Activated T-cell treated with anti-CD3 and anti-CD28 coated beads, Interleukin-2, amount 50 U/mL, for 24 hours (primary cell): Measurements from ENCODE around the gene ECSIT.
"Not testable (repeated sequence)": the region's sequence is repeated elsewhere in the genome, so short reads cannot be mapped to it uniquely, and the experiment has no call there.

Source experiments
- DNase-seq: peaks from one replicate; pipeline ENCODE4 v3.0.0-alpha.2; 2020
- H3K27ac Mint-ChIP-seq: 2 replicates; pipeline ENCODE4 v1.8.0; 2020; ENCODE audit warnings: mild to moderate bottlenecking, mixed read lengths
- H3K27me3 Mint-ChIP-seq: 2 replicates; pipeline ENCODE4 v1.8.0; 2020; ENCODE audit warnings: mixed read lengths
- H3K36me3 Mint-ChIP-seq: 2 replicates; pipeline ENCODE4 v1.8.0; 2020; ENCODE audit warnings: low read depth, mixed read lengths
- H3K4me1 Mint-ChIP-seq: 2 replicates; pipeline ENCODE4 v1.8.0; 2020; ENCODE audit warnings: low read depth, mixed read lengths
- H3K4me3 Mint-ChIP-seq: 2 replicates; pipeline ENCODE4 v1.8.0; 2020; ENCODE audit warnings: mild to moderate bottlenecking, moderate library complexity, mixed read lengths
- H3K9me3 Mint-ChIP-seq: 2 replicates; pipeline ENCODE4 v1.8.0; 2020; ENCODE audit warnings: mixed read lengths

The ECSIT gene

GRCh38 chr19:11479898-11480714, 48.8 kb downstream of the ECSIT start:
- DNase-seq = no peak
- H3K27me3 Mint-ChIP-seq = peaks cover 45% of the 10 kb centered on the region
- no peak overlapping the region for H3K4me3 Mint-ChIP-seq
- peaks cover 22% of the 10 kb centered on the region for H3K4me1 Mint-ChIP-seq
- H3K27ac Mint-ChIP-seq = no peak overlapping the region
- peaks cover 8% of the 10 kb centered on the region for H3K36me3 Mint-ChIP-seq
- no peaks in the 10 kb centered on the region for H3K9me3 Mint-ChIP-seq

DNA sequence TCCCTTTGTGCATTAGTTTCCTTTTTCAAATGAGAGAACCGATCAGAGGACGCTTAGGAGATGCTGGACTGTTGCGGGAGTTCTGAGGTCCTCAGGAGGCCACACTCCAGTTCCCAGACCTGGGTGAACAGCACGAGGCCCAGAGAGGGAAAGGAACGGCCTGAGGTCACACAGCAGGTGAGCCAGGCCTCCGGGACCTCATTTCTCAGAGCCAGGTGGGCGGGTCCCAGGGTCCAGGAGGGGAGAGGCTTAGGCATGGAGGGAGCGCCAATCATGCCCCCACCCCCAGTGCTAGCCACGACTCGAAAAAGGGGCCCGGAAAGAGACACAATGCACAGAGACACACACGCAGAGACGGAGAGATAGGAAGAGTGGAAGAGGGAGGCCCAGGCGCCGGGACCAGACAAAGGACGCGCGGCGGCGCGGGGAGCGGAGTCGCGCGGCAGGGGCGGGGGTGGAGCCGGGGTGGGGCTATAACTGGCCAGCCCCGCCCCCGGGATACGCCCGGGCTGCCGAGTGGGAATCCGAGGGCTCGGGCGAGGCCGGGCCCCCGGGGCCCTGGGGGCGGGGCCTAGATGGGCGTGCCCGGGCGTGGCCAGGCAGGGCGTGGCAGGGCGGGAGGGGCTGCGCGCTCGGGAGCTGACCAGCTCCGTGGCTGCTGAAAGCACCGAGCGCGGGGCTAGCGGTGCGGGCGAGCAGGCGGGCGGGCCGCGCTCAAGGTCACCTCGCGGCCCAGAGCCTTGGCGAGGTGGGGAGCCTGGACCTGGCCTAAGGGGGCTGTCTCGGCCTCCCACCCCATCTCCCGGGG, 49.6 kb downstream of the ECSIT start:
- H3K4me1 Mint-ChIP-seq = peaks cover 22% of the 10 kb centered on the region
- H3K36me3 Mint-ChIP-seq = peaks cover 6% of the 10 kb centered on the region
- peaks cover 45% of the 10 kb centered on the region for H3K27me3 Mint-ChIP-seq
- H3K9me3 Mint-ChIP-seq = no peaks in the 10 kb centered on the region
- H3K4me3 Mint-ChIP-seq = no peak overlapping the region
- peak; percentile 54 for DNase-seq
- no peak overlapping the region for H3K27ac Mint-ChIP-seq

DNA sequence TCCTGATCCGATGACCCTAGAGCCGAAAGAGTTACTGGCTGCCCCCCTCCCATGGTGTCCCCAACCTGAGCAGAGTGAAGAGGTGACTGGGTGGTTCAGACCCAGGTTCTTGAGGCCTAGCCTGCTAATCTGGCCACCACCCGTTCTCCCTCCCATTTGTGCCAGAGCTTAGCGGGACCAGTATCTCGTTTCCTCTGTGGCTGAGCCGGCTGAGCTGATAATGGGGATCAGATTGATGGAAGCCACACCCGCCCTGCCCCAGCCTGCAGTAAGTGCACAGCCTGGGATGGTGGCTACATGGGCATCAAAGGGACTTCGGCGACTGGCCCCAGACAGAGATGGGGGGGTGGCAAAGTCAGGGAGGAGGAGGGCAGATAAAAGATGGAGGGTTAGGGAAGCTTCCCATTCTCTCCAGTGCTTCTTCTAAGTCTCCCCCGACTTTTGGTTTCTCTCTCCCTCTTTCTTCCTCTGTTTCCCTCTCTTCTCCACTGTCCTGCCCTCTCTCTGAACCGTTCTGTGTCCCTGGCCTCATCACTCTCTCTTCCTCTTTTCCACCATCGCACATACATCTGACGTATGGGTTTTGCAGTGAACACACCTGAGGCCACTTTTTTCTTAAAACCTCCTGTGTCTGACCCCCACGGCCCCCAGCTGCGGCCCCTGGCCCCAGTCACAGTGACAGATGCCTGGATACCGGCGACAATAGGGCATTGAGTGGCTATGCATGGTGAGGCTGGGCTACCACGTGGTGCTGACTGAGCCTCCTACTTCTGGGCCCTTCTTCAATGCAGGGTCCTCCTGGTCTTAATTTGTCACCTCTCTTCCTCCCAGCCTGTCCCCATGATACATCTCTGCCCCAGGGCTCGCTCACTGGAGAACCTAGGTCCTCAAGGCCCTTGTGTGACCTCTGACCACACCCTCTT, 50.5 kb downstream of the ECSIT start:
- peaks cover 2% of the 10 kb centered on the region for H3K36me3 Mint-ChIP-seq
- DNase-seq = no peak

DNA sequence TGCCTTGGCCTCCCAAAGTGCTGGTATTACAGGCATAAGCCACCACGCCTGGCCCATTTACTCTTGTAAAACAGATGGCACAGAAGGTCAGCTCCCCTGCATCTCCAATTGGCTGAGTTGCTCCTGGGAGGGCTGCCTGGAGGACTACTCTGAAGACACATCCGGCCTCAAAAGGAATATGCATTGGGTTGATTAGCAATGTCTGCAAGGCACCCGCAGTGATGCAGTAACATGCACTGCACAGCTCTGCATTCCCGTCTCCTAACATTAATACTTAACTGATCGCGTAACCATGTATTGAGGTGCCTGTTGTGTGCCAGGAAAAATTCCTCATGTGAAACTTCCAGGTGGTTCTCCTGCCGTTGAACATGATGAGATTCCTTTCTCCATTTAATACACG, 53.1 kb downstream of the ECSIT start:
- Mint-ChIP-seq H3K27ac (no peak overlapping the region), H3K9me3 (no peaks in the 10 kb centered on the region), H3K27me3 (peaks cover 22% of the 10 kb centered on the region), H3K4me3 (no peak overlapping the region), H3K4me1 (peaks cover 4% of the 10 kb centered on the region), H3K36me3 (no peaks in the 10 kb centered on the region)
- no peak for DNase-seq

More for the DNA sequence above, 50.5 kb downstream of the ECSIT start:
- H3K9me3 Mint-ChIP-seq = no peaks in the 10 kb centered on the region
- peaks cover 42% of the 10 kb centered on the region for H3K27me3 Mint-ChIP-seq
- H3K4me3 Mint-ChIP-seq = no peak overlapping the region
- peaks cover 22% of the 10 kb centered on the region for H3K4me1 Mint-ChIP-seq
- no peak overlapping the region for H3K27ac Mint-ChIP-seq

DNA sequence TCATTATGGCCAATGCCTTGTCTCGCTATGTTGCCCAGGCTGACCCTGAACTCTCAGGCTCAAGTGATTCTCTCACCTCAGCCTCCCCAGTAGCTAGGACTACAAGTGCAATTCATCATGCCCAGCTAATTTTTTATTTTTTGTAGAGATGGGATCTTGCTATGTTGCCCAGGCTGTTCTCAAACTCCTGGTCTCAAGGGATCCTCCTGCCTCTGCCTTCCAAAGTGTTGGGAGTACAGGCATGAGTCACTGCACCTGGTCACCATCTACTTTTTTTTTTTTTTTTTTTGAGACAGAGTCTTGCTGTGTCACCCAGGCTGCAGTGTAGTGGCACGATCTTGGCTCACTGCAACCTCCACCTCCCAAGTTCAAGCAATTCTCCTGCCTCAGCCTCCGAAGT, 53.6 kb downstream of the ECSIT start:
- not testable (repeated sequence) for H3K36me3 Mint-ChIP-seq, H3K27ac Mint-ChIP-seq, H3K4me1 Mint-ChIP-seq, H3K9me3 Mint-ChIP-seq, DNase-seq, H3K4me3 Mint-ChIP-seq
- H3K27me3 Mint-ChIP-seq = peaks cover 22% of the 10 kb centered on the region

- Mint-ChIP-seq H3K27me3 (peaks cover 16% of the 10 kb centered on the region), H3K4me1 (no peaks in the 10 kb centered on the region), H3K27ac (no peak overlapping the region), H3K4me3 (no peak overlapping the region), H3K36me3 (no peaks in the 10 kb centered on the region), H3K9me3 (no peaks in the 10 kb centered on the region)
- no peak for DNase-seq
Measured at GRCh38 chr19:11473725-11474124, 55.2 kb downstream of the ECSIT start.

DNA sequence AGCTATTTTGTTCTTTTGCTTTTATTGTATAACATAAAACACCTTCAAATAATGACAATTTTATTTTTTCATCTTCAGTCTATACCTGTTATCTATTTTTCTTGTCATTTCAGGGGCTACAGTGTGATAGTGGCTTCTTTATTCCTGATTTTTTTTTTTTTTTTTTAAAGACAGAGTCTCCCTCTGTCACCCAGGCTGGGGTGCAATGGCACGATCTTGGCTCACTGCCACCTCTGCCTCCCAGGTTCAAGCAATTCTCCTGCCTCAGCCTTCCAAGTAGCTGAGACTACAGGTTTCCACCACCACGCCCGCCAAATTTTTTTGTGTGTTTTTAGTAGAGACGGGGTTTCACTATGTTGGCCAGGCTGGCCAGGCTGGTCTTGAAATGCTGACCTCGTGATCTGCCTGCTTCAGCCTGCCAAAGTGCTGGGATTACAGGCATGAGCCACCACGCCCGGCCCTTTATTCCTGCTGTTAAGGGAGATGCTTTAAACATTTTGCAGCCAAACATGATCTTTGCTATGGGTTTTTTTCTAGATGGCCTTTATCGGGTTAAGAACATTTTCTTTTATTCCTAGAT, 60.6 kb downstream of the ECSIT start:
- not testable (repeated sequence) for H3K4me1 Mint-ChIP-seq, H3K27me3 Mint-ChIP-seq, H3K36me3 Mint-ChIP-seq, H3K27ac Mint-ChIP-seq, DNase-seq, H3K9me3 Mint-ChIP-seq, H3K4me3 Mint-ChIP-seq

DNA sequence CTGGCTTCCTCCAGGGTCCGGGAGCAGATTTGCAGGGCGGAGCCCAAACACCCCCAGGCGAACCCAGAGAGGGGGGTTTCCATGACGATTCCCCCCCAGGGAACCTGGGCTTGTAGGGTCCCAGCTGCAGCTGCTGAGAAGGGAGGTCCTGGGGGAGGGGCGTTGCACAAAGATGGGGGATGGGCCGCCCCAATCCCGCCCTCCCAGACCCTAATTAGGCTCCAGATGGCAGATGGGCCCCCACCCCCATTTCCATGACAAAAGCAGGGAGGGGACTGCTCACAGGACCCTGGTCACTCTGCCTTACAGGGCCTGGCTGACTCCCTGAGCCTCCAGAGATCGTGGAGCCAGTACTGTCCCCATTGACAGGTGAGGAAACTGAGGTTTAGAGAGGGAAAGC, 63.3 kb downstream of the ECSIT start:
- no peak for DNase-seq
- Mint-ChIP-seq H3K4me3 (no peak overlapping the region), H3K4me1 (no peaks in the 10 kb centered on the region), H3K27me3 (peaks cover 4% of the 10 kb centered on the region), H3K36me3 (no peaks in the 10 kb centered on the region), H3K27ac (no peak overlapping the region), H3K9me3 (no peaks in the 10 kb centered on the region)

DNA sequence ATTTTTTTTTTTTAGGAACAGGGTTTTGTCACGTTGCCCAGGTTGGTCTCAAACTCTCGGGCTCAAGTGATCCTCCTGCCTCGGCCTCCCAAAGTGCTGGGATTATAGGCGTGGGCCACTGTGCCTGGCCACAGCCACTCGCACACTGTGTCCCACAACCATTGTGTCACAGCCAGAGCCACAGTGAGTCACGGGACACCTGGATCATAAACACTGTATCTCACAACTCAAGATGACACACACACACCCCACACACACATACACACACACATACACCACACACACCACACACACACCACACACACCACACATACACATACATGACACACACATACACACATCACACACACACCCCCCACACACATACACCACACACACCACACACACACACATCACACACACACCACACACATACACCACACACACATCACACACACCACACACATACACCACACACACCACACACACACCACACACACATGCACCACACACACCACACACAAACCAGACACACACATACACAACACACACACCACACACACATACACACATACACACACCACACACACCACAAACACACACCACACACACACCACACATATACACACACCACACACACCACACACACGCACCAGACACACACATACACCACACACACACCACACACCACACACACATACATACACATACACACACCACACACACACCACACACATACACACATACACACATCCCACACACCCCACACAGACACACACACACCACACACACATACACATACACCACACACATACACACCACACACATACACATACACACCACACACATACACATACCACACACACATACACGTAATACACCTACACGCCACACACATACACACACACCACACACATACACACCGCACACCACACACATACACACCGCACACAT, 64.3 kb downstream of the ECSIT start:
- Mint-ChIP-seq H3K9me3 (no peaks in the 10 kb centered on the region), H3K27me3 (peaks cover 13% of the 10 kb centered on the region), H3K4me1 (no peaks in the 10 kb centered on the region), H3K27ac (no peak overlapping the region), H3K4me3 (no peak overlapping the region), H3K36me3 (no peaks in the 10 kb centered on the region)
- DNase-seq = no peak

DNA sequence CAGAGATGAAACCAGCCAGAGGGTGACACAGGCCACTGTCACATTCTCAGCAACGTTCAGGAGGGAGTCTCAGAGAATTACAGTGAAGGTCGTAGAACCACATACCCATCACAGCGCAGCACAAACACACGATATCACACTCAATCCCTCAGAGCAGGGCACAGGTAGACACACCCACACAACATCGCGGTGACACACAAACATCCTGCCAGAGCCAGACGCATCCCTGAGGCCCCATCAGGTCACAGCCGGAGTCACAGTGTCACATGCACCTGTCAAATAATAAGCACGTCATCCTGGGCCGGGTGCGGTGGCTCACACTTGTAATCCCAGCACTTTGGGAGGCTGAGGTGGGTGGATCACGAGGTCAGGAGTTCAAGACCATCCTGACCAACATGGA, 65.5 kb downstream of the ECSIT start:
- no peak overlapping the region for H3K27ac Mint-ChIP-seq
- no peaks in the 10 kb centered on the region for H3K4me1 Mint-ChIP-seq
- H3K27me3 Mint-ChIP-seq = peaks cover 18% of the 10 kb centered on the region
- H3K9me3 Mint-ChIP-seq = no peaks in the 10 kb centered on the region
- no peak overlapping the region for H3K4me3 Mint-ChIP-seq
- no peaks in the 10 kb centered on the region for H3K36me3 Mint-ChIP-seq
- no peak for DNase-seq

DNA sequence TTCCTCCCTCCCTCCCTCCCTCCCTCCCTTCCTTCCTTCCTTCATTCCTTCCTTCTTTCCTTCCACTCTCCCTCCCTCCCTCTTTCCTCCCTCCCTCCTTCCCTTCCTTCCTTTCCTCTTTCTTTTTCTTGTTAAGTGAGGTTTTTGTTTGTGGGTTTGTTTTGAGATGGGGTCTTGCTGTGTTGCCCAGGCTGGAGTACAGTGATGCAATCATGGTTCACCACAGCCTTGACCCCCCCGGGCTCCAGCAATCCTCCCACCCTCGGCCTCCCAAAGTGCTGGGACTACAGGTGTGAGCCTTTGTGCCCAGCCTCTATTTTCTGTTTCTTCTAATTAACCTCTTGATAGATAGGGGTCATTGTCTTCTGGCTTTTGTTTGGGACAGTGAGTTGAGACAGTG, 67.5 kb downstream of the ECSIT start:
- Mint-ChIP-seq H3K27me3 (peaks cover 22% of the 10 kb centered on the region), H3K27ac (no peak overlapping the region), H3K4me3 (no peak overlapping the region), H3K4me1 (no peaks in the 10 kb centered on the region), H3K36me3 (no peaks in the 10 kb centered on the region), H3K9me3 (no peaks in the 10 kb centered on the region)
- no peak for DNase-seq

GRCh38 chr19:11460207-11460606, 68.7 kb downstream of the ECSIT start:
- Mint-ChIP-seq H3K27ac (no peak overlapping the region), H3K4me3 (no peak overlapping the region)
- DNase-seq = no peak

GRCh38 chr19:11458912-11459311, 70.0 kb downstream of the ECSIT start:
- not testable (repeated sequence) for H3K27ac Mint-ChIP-seq, H3K4me3 Mint-ChIP-seq, H3K36me3 Mint-ChIP-seq, H3K4me1 Mint-ChIP-seq, H3K9me3 Mint-ChIP-seq, DNase-seq
- peaks cover 18% of the 10 kb centered on the region for H3K27me3 Mint-ChIP-seq

More at GRCh38 chr19:11460207-11460606, 68.7 kb downstream of the ECSIT start:
- Mint-ChIP-seq H3K36me3 (no peaks in the 10 kb centered on the region), H3K9me3 (no peaks in the 10 kb centered on the region), H3K27me3 (peaks cover 18% of the 10 kb centered on the region), H3K4me1 (no peaks in the 10 kb centered on the region)
